ENCODE measurements around the gene GAPVD1.

DNA sequence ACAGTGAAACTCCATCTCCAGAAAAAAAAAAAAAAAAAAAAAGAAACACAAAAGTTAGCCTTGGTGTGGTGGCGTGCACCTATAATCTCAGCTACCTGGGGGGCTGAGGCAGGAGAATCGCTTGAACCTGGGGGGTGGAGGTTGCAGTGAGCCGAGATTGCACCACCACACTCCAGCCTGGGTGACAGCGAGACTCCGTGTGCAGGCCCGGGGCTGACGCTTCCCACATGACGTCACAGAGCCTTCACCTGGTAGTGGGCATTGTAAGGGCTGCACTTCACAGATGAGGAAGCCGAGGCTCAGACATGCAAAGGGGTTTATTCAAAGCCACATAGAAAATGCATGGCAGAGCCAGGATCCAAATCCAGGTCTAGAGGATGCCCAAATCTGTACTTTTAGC, 114.2 kb downstream of the GAPVD1 start:
- TF ChIP-seq EZH2 (IDR thresholded peaks at IDR 0.05; ENCODE audit: borderline replicate concordance, low read depth, low read length, severe bottlenecking) = no peak
- TF ChIP-seq CTCF (IDR thresholded peaks at IDR 0.05; ENCODE audit: borderline replicate concordance, extremely low read depth, low read length, poor library complexity, severe bottlenecking) = no peak

Measured in DND-41 (cell line).